ENCODE measurements around the gene IGSF3. TPM values are rescaled to one million over a fixed set of nuclear protein-coding genes. Genes with fewer than 3 reads are reported as not detected.
"Not testable (repeated sequence)": the region's sequence is repeated elsewhere in the genome, so short reads cannot be mapped to it uniquely, and the experiment has no call there.

Gene IGSF3
- polyA plus RNA-seq, 4 donors = 29.5 to 31.4 (median 30.4) TPM

DNA sequence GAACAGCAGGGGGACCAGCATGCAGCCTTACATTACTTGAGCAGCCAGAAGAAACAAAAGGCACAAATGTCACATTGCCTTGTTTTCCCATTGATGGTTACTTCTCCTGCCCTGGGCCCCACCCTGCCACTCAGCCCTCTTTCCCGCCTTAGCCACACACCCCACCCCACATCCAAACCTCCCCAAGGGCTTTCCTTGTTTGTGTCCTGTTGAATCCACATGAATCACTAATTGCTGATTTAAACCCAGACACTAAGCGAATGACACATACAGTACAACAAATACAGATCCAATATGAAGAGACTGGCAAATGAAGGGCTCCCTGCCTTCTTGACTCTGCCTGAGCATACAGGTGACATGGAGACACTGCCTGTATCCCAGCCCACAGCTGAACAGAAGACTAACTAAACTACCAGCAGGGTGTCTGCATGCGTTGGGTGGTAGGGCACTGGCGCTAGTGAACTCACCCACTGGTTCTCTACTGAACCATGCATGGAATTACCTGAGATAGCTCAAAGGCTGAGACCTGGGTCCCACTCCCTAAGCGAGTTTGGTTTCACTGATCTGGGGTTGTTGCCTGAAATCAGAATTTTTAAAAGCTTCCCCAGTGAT is 3.1 kb downstream of the IGSF3 start:
- no peak for DNase-seq (ENCODE audit: low read depth in 4 of 4, low spot score in 3 of 4)

DNA sequence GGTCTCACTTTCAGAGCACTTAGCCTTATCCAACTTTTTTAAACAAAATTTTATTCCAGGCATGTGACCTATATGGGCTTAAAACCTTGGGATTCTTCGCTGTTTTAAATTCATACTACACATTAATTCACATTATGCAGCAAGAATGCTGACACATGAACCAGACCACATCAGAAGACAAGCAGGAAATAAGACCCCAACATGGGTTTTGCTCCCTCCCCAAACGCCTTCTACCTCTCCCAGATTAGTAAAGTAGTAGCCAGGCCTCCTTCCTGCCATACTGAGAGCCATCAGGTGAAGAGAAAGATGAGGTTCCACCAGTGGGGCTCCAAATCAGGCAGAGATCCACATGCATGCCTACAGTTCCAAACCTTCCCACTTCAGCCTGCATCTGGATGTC is 3.7 kb downstream of the IGSF3 start:
- DNase-seq (ENCODE audit: low read depth in 4 of 4, low spot score in 3 of 4) = no peak

DNA sequence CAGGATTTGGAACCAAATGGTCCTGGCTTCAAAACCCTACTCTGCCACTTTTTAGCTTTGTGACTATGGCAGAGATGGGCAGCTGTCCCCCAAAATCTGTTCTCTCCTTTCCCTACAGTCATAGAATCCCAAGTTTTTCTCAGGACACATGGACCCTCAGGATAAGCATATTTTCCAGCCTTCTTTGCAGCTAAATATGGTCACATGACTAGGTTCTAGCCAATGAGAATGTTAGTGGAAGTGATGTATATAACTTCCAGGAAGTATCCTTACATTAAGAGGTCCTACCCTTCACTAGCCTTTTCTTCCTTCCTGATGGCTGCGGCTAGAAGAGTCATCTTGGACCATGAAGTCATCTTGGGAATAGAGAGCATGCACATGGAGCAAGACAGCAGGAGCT is 5.9 kb downstream of the IGSF3 start:
- no peak for DNase-seq (ENCODE audit: low read depth in 4 of 4, low spot score in 3 of 4)

DNA sequence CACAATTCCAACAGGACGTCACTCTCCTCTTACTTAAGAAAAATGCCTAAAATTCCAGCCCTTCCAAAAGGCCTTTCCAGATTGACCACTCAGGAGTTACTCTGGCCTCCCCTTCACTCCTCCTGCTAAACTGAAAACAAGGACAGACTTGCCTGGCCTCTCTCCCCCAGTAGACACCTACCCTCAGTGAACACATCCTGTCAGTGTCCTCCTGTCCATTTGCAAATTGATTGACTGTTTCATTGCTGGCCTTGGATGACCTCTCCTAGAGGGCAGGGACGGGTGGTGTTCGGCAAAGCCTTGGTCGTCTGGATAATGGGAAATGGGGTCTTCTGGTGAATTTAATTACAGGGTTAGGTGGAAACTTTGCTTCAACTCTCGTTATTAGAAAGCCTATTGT is 8.9 kb downstream of the IGSF3 start:
- DNase-seq (ENCODE audit: low read depth in 4 of 4, low spot score in 3 of 4) = not testable (repeated sequence)

DNA sequence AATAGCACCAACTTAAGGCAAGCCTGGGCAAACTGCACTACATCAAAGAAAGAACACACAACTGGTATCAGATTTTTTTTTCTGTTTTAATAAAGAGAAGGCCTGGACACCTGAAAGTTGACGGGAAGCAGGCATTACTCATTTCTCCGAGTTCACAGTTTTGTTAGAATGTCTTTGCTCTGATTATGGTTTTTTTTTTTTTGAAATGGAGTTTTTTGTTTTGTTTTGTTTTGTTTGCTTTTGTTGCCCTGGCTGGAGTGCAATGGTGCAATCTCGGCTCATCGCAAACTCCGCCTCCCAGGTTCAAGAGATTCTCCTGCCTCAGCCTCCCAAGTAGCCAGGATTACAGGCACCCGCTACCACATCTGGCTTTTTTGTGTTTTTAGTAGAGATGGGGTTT is 9.7 kb downstream of the IGSF3 start:
- DNase-seq (ENCODE audit: low read depth in 4 of 4, low spot score in 3 of 4) = not testable (repeated sequence)

DNA sequence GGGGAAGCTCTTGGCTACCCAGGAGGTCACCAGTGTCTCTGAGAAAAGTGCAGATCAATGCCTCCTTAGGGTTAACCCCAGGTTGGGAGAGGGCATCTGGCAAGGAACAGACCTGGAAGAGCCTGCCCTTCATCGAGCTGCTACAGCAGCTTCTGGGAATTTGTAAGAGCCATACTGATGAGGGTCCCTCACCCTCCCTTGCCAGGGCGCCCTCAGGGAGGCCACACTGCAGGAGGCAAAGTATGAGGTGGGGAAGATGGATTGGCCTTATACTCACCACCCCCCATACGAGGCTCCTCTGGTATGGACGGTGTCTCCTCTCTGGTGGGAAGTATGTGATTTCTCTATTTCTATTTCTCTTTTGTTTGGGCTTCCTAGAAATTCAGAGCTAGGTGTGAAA is 13.2 kb downstream of the IGSF3 start:
- no peak for DNase-seq (ENCODE audit: low read depth in 4 of 4, low spot score in 3 of 4)

DNA sequence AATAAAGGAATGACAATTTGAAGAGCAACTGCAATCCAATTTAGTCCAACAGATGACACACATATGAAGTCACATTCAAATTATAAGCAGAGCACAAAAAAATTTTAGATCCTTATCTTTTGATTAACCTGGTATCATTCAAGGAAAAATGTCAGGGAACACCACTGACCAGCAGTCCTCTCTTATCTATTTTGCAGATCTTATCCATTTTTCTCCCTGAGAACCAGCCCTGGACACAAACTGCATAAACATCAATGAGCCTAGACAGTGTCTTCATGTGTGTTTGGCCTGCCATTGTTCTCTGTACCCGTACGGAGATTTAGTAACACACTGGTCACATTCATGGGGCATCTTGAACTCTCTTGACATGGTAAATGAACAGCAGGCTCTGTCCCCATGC is 14.9 kb downstream of the IGSF3 start:
- not testable (repeated sequence) for DNase-seq (ENCODE audit: low read depth in 4 of 4, low spot score in 3 of 4)

DNA sequence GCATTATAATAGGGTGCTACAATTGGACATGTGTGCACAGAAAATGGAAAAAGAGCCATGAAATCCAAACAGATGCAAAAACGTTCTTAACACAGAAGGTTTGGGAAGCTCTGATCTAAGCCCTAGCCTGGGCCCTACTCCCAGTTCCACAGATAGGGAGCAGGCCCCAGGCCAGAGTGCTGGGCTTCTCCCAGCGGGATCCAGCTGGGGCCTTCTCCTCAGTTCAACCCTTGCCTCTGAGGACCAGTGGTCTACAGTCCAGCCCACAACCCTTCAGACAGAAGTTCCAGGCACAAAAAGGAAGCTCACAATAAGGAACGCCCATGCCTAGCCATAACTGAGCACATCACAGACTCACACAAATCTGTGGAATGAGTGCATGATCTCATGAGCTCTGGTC is 16.8 kb downstream of the IGSF3 start:
- not testable (repeated sequence) for DNase-seq (ENCODE audit: low read depth in 4 of 4, low spot score in 3 of 4)

DNA sequence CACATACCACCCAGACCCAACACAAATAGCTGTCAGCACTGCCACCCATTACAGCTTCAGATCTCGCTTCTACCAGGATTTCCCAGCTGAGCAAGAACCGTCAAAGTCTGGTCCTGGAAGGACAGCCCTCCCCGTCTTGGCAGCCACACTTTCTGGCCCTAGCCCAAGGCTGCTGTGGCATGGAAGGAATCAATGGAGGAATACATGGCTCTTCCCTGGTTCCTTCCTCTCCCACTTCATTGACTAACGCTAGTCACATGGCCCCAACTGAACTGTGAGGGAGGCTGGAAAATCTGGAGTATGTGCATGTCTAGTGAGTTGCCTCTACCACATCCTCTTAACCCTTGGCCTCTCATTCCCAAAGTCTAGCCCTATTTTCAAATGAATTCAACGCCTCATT is 18.5 kb downstream of the IGSF3 start:
- not testable (repeated sequence) for DNase-seq (ENCODE audit: low read depth in 4 of 4, low spot score in 3 of 4)

DNA sequence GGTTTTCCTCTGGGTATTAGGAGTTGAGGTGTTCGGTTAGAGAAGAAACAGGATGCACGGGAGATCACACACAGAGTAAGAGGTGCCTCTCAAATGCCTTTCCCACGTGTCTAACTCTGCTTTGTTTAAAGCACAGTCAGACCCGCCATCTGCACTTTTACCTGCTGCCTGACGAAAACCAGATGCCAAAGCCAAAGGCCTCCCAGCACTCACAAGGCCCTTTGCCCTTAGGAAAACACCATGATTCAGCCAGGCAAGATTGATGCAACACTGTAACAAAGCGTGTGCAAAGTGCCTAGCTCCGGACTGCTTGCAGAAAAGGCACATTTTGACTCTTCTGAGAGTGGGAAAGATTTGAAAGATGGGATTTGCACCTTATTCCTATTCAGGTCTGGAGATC is 19.2 kb downstream of the IGSF3 start:
- not testable (repeated sequence) for DNase-seq (ENCODE audit: low read depth in 4 of 4, low spot score in 3 of 4)

DNA sequence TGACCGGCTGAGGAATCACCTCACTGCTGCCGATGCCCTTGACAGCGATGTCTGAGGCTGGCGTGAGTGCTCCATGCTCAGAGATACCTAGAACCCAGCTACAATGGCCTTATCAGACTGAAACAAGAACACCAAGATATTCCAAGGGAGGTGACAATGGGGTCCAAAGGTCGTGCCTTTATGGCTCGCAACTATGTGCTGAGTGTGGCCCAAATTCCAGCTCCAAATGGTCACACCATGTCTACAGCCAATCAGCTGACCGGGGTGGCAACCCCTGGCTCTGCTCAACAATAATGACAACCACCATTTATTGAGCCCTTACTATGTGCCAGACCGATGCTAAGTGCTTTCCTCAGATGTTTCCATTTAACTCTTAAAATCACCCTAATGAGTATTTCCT is 20.3 kb downstream of the IGSF3 start:
- not testable (repeated sequence) for DNase-seq (ENCODE audit: low read depth in 4 of 4, low spot score in 3 of 4)

DNA sequence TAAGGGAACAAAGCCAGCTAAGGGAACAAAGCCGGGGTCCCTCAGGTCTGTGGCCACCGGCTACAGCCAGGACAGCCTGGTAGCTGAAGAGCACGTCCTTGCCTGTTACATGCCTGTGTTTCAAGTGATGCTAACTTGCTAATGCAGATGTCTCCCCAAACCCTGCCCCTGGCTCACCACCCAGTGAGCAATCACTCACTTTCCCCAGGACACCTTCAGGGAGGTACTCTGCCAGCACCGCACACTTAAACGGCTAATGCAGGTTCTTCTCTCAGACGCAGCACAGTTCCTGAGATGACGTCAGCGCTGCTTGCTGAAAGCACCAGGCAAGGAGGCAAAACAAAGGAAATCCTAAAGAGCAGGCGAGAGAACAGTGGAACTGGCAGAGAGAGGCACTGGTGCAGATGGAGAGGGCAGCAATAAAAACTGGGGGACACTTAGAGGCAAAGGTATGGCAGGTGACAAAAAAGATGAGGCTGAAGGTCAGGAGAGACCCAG is 20.8 kb downstream of the IGSF3 start:
- DNase-seq (ENCODE audit: low read depth in 4 of 4, low spot score in 3 of 4) = not testable (repeated sequence)

DNA sequence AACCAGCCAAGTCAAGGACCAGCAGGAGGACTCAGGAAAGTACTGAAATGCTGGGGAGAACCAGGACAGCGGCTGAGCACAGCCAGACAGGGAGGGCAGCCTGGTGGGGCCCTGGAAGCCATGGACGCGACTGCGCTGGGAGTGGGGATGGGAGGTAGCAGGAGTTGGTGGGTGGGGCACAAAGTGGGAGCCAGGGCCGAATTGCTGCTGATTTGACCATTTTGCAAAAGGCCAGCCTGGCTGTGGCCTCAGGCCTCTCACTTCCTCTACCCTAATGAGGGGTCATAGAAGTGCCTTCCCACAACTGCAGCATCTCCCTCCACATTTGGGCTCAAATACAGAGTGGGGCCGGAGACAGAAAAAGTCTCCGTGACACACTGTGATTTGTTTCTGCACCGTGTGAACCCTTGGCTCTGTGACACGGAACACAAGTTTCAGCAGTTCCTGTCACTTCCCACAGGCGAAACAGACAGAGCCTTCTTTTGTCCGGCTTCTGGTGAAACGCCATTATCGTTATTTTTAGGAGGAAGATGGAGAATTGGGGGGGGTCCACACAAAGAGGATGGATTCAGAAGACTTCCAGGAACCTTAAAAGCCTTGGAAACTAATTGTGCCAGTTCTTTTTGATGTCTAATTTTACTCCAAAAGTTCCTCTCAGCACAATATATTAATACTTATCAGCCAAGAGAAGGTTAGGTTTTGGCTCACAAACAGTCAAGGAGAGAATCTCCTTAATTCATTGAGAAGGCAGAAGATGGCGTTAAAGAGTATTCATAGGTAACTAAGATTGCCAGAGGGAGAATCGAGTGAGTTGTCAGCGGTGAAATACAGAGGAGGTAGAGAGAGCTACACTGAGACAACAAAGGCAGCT is 21.5 kb downstream of the IGSF3 start:
- not testable (repeated sequence) for DNase-seq (ENCODE audit: low read depth in 4 of 4, low spot score in 3 of 4)

DNA sequence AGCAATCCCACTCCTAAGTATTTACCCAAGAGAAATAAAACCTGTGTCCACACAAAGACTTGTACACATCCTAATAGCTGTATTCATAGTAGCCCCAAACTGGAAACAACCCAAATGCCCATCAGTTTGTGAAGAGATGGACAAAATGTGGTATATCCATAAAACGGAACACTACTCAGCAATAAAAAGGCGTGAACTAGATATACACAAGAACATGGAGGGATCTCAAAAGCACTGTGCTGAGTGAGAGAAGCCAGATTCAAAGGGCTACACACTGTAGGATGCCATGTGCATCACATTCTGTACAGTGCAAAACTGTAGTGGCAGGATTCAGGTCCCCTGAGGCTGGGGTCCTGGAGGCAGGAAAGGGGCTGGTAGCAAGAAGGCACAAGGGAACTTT is 22.5 kb downstream of the IGSF3 start:
- DNase-seq (ENCODE audit: low read depth in 4 of 4, low spot score in 3 of 4) = not testable (repeated sequence)

DNA sequence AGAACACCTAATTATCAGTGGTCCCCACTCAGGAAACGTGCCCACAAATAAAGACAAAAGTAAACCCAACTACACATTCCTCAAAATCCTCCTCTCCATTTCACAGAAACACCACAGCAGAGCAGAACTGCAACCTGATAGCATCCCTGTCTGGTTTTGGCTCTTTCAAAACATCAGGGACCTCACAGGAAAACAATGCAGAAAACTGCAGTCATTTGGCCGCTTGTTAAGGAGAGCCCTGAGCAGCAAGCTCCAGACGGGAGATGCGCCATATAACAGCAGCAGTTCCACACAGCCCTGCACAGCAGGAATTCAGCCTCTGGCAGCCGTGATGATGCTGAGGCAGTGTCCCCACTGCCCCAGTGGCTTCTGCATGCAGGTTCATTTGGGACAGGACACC is 23.4 kb downstream of the IGSF3 start:
- DNase-seq (ENCODE audit: low read depth in 4 of 4, low spot score in 3 of 4) = not testable (repeated sequence)

DNA sequence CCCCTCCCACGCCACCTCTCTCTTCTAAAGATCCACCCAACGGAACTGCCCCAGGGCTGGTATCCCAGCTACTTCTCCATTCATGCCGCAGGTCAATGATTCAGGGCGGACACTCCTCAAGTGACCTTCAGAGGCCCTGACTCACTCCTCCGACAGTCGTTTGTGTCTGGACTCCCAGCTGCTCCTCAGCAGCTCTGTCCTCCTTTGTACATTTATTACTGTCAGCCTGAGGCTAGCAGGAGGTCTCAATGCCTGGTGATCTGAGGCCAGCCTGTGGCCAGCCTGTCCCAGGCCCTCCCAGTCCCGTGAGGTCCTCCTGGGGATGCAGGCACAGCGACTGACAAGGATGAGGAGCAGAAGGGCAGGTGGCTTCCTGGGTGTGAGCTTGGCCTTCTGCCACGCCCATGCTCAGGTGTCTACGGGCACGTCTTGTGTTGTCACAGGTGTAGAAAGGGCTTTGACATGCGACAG is 24.2 kb downstream of the IGSF3 start:
- not testable (repeated sequence) for DNase-seq (ENCODE audit: low read depth in 4 of 4, low spot score in 3 of 4)

DNA sequence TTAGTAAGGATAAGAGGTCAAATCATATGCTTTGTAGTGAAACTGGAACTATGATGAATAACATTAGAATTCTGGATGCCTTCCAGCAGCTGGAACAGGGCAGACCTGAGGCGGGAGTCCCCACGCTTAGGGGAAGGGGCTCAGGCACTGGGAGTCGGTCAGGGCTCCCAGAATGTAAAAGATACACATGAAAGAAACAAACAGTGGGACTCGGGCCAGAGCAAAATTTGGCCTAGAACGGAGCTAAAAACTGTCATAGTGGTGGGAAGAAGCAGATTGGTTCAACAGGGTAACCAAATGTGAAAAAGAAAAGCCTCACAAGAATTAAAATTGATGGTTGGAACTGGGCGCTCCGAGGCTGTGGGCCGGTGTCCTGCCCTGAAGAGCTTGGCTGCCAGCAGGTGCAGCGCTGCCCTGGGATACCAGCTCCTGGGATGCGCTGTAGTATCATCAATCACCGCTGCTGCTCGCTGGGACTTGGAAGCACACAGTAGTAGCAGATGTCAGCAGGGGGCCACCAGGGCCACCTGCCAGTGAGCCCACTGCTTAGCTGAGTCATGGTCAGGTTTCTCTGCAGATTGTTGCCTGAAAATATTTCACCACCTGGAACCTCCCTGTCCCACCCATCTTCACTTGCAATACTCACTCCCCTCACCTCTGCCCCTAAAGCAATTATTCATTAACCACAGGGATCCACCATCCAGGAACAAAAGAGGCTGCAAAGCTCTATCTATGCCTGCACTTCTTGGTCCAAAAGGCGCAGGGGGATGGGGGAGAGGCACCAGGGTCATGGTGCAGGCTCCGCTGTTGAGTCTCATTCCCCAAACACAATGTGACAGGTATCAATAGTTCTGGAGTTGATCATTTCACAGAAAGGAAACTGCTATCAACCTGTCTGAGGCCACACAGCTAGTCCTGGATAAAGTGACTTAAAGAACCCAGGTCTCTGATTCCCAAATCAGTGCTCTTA is 24.9 kb downstream of the IGSF3 start:
- DNase-seq (ENCODE audit: low read depth in 4 of 4, low spot score in 3 of 4) = not testable (repeated sequence)

DNA sequence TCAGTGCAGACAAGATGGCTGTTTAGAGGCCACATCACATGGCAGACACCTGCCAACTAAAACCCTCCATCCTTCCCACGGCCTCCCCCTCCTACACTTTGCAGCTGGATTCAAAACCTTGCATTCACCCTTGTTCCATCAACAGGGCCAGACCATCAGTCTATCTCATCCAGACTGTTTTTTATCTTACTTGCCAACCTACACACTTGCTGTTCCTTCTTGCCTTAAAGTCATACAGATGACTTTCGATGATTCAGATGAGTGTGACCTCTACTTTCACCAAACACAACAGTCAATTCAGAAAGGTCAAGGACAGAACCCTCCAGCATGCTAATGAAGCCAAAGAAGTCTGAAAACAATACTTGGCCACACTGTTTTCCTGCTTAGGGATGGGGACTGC is 29.9 kb downstream of the IGSF3 start:
- DNase-seq (ENCODE audit: low read depth in 4 of 4, low spot score in 3 of 4) = not testable (repeated sequence)

DNA sequence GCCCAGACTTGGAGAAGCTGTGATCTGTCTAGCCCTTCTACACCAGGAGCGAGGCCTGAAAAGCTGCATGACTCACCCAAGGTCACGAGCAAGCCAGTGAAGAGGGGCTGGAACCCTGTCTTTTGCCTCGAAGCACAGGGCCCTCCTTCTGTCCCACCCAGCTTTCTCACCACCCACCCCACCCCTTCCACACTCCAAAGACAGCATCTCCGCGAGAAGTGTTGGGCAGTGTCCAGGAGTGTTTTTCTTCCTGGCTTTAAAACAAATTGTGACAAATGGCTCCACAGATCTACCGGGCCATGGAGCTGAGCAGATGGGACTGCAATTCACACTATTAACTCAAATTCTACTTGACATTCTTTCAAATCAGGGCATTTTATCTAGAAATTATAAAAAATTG is 30.9 kb downstream of the IGSF3 start:
- not testable (repeated sequence) for DNase-seq (ENCODE audit: low read depth in 4 of 4, low spot score in 3 of 4)

DNA sequence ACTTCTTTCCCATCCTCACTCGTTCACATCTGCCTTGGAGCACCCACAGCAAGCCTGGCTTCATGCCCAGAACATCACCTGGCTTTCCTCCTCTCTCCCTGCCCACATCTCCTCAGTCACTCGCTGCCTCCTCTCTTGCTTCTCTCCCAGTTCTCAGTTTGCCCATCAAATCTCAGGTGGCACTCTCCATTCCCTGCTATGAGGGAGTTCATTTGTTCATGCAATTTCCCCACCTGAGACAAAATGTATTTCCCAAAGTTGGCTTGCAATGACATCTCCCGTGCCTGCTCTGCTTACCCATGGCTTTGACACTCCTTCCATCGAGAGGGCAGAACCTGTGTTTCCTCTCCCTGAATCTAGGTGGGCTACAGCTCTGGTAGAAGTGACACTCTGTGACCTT is 33.1 kb downstream of the IGSF3 start:
- DNase-seq (ENCODE audit: low read depth in 4 of 4, low spot score in 3 of 4) = not testable (repeated sequence)
